ENCODE measurements around the gene WSCD1.
A peak's percentile ranks its signal among the peaks of the same experiment; 100 is the strongest.

WSCD1 gene

GRCh38 chr17:6069539-6070429, at the start of gene WSCD1:
Gene WSCD1 (plus strand): TSS chr17:6070379. CDS start chr17:6080659, 10,280 bp downstream.
- Histone ChIP-seq H3K4me1 (ENCODE audit: control insufficient read depth, insufficient read depth, low read length) (peaks cover 7% of the 10 kb centered on the region), H3K4me3 (ENCODE audit: low read length) (peak within 1 kb of the TSS; percentile 76; the same call in 1 of the 2 replicates), H3K27me3 (ENCODE audit: control insufficient read depth, insufficient read depth, low read length) (peaks cover 5% of the 10 kb centered on the region; the same call in 1 of the 2 replicates), H3K36me3 (ENCODE audit: control insufficient read depth, insufficient read depth, low read length) (no peaks in the 10 kb centered on the region), H3K27ac (ENCODE audit: low read length) (no peak within 1 kb of the TSS), H3K9me3 (ENCODE audit: control insufficient read depth, insufficient read depth, low read length) (no peaks in the 10 kb centered on the region)
- WGBS (ENCODE audit: insufficient coverage, insufficient read length): no CpG with 5 or more reads among the region's 71 CpGs
- no peak for DNase-seq (ENCODE audit: low read depth, low spot score)

- no peak overlapping the region for H3K4me3 ChIP-seq (ENCODE audit: low read length)
- no peak for DNase-seq (ENCODE audit: low read depth, low spot score)
- no peaks in the 10 kb centered on the region for H3K36me3 ChIP-seq (ENCODE audit: control insufficient read depth, insufficient read depth, low read length)
- no peaks in the 10 kb centered on the region; the same call in 1 of the 2 replicates for H3K27me3 ChIP-seq (ENCODE audit: control insufficient read depth, insufficient read depth, low read length)
- no peaks in the 10 kb centered on the region for H3K9me3 ChIP-seq (ENCODE audit: control insufficient read depth, insufficient read depth, low read length)
- WGBS (ENCODE audit: insufficient coverage, insufficient read length): no CpG with 5 or more reads among the region's 5 CpGs
- no peak overlapping the region for H3K27ac ChIP-seq (ENCODE audit: low read length)
- no peaks in the 10 kb centered on the region for H3K4me1 ChIP-seq (ENCODE audit: control insufficient read depth, insufficient read depth, low read length)
Observed at GRCh38 chr17:6021011-6021400, 49.2 kb upstream of the WSCD1 start.

GRCh38 chr17:6021627-6022026, 48.6 kb upstream of the WSCD1 start:
- no peak overlapping the region for H3K27ac ChIP-seq (ENCODE audit: low read length)
- DNase-seq (ENCODE audit: low read depth, low spot score): no peak
- no peak overlapping the region for H3K4me3 ChIP-seq (ENCODE audit: low read length)
- H3K9me3 ChIP-seq (ENCODE audit: control insufficient read depth, insufficient read depth, low read length): no peaks in the 10 kb centered on the region
- no peaks in the 10 kb centered on the region for H3K36me3 ChIP-seq (ENCODE audit: control insufficient read depth, insufficient read depth, low read length)
- no peaks in the 10 kb centered on the region for H3K4me1 ChIP-seq (ENCODE audit: control insufficient read depth, insufficient read depth, low read length)
- no CpG with 5 or more reads among the region's 9 CpGs for WGBS (ENCODE audit: insufficient coverage, insufficient read length)
- no peaks in the 10 kb centered on the region; the same call in 1 of the 2 replicates for H3K27me3 ChIP-seq (ENCODE audit: control insufficient read depth, insufficient read depth, low read length)

- H3K9me3 ChIP-seq (ENCODE audit: control insufficient read depth, insufficient read depth, low read length): no peaks in the 10 kb centered on the region
- no peak overlapping the region for H3K4me3 ChIP-seq (ENCODE audit: low read length)
- H3K27me3 ChIP-seq (ENCODE audit: control insufficient read depth, insufficient read depth, low read length): no peaks in the 10 kb centered on the region; the same call in 1 of the 2 replicates
- H3K4me1 ChIP-seq (ENCODE audit: control insufficient read depth, insufficient read depth, low read length): no peaks in the 10 kb centered on the region
- WGBS (ENCODE audit: insufficient coverage, insufficient read length): no CpG with 5 or more reads among the region's 6 CpGs
- no peak overlapping the region for H3K27ac ChIP-seq (ENCODE audit: low read length)
- H3K36me3 ChIP-seq (ENCODE audit: control insufficient read depth, insufficient read depth, low read length): no peaks in the 10 kb centered on the region
- no peak for DNase-seq (ENCODE audit: low read depth, low spot score)
Observed at GRCh38 chr17:6023036-6023831, 46.9 kb upstream of the WSCD1 start.

GRCh38 chr17:6024576-6024975, 45.6 kb upstream of the WSCD1 start:
- DNase-seq (ENCODE audit: low read depth, low spot score): no peak
- no peaks in the 10 kb centered on the region for H3K4me1 ChIP-seq (ENCODE audit: control insufficient read depth, insufficient read depth, low read length)
- WGBS (ENCODE audit: insufficient coverage, insufficient read length): no CpG with 5 or more reads among the region's 6 CpGs
- no peaks in the 10 kb centered on the region for H3K9me3 ChIP-seq (ENCODE audit: control insufficient read depth, insufficient read depth, low read length)
- H3K4me3 ChIP-seq (ENCODE audit: low read length): no peak overlapping the region
- no peaks in the 10 kb centered on the region; the same call in 1 of the 2 replicates for H3K27me3 ChIP-seq (ENCODE audit: control insufficient read depth, insufficient read depth, low read length)
- no peak overlapping the region for H3K27ac ChIP-seq (ENCODE audit: low read length)
- no peaks in the 10 kb centered on the region for H3K36me3 ChIP-seq (ENCODE audit: control insufficient read depth, insufficient read depth, low read length)

- Histone ChIP-seq H3K4me1 (ENCODE audit: control insufficient read depth, insufficient read depth, low read length) (no peaks in the 10 kb centered on the region), H3K9me3 (ENCODE audit: control insufficient read depth, insufficient read depth, low read length) (no peaks in the 10 kb centered on the region), H3K4me3 (ENCODE audit: low read length) (no peak overlapping the region), H3K27me3 (ENCODE audit: control insufficient read depth, insufficient read depth, low read length) (no peaks in the 10 kb centered on the region), H3K36me3 (ENCODE audit: control insufficient read depth, insufficient read depth, low read length) (no peaks in the 10 kb centered on the region), H3K27ac (ENCODE audit: low read length) (no peak overlapping the region)
- no peak for DNase-seq (ENCODE audit: low read depth, low spot score)
- WGBS (ENCODE audit: insufficient coverage, insufficient read length): no CpG with 5 or more reads among the region's 12 CpGs
Observed at GRCh38 chr17:6027342-6028024, 42.7 kb upstream of the WSCD1 start.

- Histone ChIP-seq H3K9me3 (ENCODE audit: control insufficient read depth, insufficient read depth, low read length) (no peaks in the 10 kb centered on the region), H3K4me1 (ENCODE audit: control insufficient read depth, insufficient read depth, low read length) (no peaks in the 10 kb centered on the region), H3K27me3 (ENCODE audit: control insufficient read depth, insufficient read depth, low read length) (no peaks in the 10 kb centered on the region), H3K27ac (ENCODE audit: low read length) (no peak overlapping the region), H3K36me3 (ENCODE audit: control insufficient read depth, insufficient read depth, low read length) (no peaks in the 10 kb centered on the region), H3K4me3 (ENCODE audit: low read length) (no peak overlapping the region)
- WGBS (ENCODE audit: insufficient coverage, insufficient read length): no CpG with 5 or more reads among the region's 10 CpGs
- no peak for DNase-seq (ENCODE audit: low read depth, low spot score)
Observed at GRCh38 chr17:6028294-6028693, 41.9 kb upstream of the WSCD1 start.

GRCh38 chr17:6035801-6036394, 34.3 kb upstream of the WSCD1 start:
- WGBS (ENCODE audit: insufficient coverage, insufficient read length): no CpG with 5 or more reads among the region's 7 CpGs
- no peaks in the 10 kb centered on the region for H3K36me3 ChIP-seq (ENCODE audit: control insufficient read depth, insufficient read depth, low read length)
- H3K4me1 ChIP-seq (ENCODE audit: control insufficient read depth, insufficient read depth, low read length): no peaks in the 10 kb centered on the region
- H3K4me3 ChIP-seq (ENCODE audit: low read length): no peak overlapping the region
- no peaks in the 10 kb centered on the region for H3K27me3 ChIP-seq (ENCODE audit: control insufficient read depth, insufficient read depth, low read length)
- H3K27ac ChIP-seq (ENCODE audit: low read length): no peak overlapping the region
- DNase-seq (ENCODE audit: low read depth, low spot score): no peak
- H3K9me3 ChIP-seq (ENCODE audit: control insufficient read depth, insufficient read depth, low read length): no peaks in the 10 kb centered on the region

- Histone ChIP-seq H3K36me3 (ENCODE audit: control insufficient read depth, insufficient read depth, low read length) (no peaks in the 10 kb centered on the region), H3K4me1 (ENCODE audit: control insufficient read depth, insufficient read depth, low read length) (no peaks in the 10 kb centered on the region), H3K4me3 (ENCODE audit: low read length) (no peak overlapping the region), H3K9me3 (ENCODE audit: control insufficient read depth, insufficient read depth, low read length) (no peaks in the 10 kb centered on the region), H3K27me3 (ENCODE audit: control insufficient read depth, insufficient read depth, low read length) (no peaks in the 10 kb centered on the region), H3K27ac (ENCODE audit: low read length) (no peak overlapping the region)
- WGBS (ENCODE audit: insufficient coverage, insufficient read length): no CpG with 5 or more reads among the region's 13 CpGs
- no peak for DNase-seq (ENCODE audit: low read depth, low spot score)
Observed at GRCh38 chr17:6040504-6040903, 29.7 kb upstream of the WSCD1 start.

GRCh38 chr17:6041246-6041645, 28.9 kb upstream of the WSCD1 start:
- Histone ChIP-seq H3K4me3 (ENCODE audit: low read length) (no peak overlapping the region), H3K4me1 (ENCODE audit: control insufficient read depth, insufficient read depth, low read length) (0 out of 2 replicates have a peak, but pooled peaks cover under 1% of the 10 kb centered on the region), H3K27ac (ENCODE audit: low read length) (no peak overlapping the region), H3K9me3 (ENCODE audit: control insufficient read depth, insufficient read depth, low read length) (no peaks in the 10 kb centered on the region), H3K36me3 (ENCODE audit: control insufficient read depth, insufficient read depth, low read length) (no peaks in the 10 kb centered on the region), H3K27me3 (ENCODE audit: control insufficient read depth, insufficient read depth, low read length) (no peaks in the 10 kb centered on the region)
- WGBS (ENCODE audit: insufficient coverage, insufficient read length): no CpG with 5 or more reads among the region's 13 CpGs
- DNase-seq (ENCODE audit: low read depth, low spot score): no peak
